Mucosa of stomach (tissue), 1 donor: ENCODE results near the gene SHH.

Source experiments
- H3K27me3 ChIP-seq: one replicate; pipeline ENCODE4 v1.7.0; 2013; ENCODE audit warnings: mild to moderate bottlenecking, low read length; ENCODE audit not compliant: control insufficient read depth, insufficient read depth
- H3K36me3 ChIP-seq: one replicate; pipeline ENCODE4 v1.7.0; 2013; ENCODE audit warnings: low read length; ENCODE audit not compliant: control insufficient read depth, insufficient read depth
- H3K4me1 ChIP-seq: one replicate; pipeline ENCODE4 v1.7.0; 2013; ENCODE audit warnings: mild to moderate bottlenecking, low read length; ENCODE audit not compliant: control insufficient read depth, insufficient read depth
- H3K4me3 ChIP-seq: one replicate; pipeline ENCODE4 v1.7.0; 2013; ENCODE audit warnings: low read length
- H3K9ac ChIP-seq: one replicate; pipeline ENCODE4 v1.7.0; 2013; ENCODE audit warnings: mild to moderate bottlenecking, low read length, moderate library complexity
- H3K9me3 ChIP-seq: one replicate; pipeline ENCODE4 v1.7.0; 2013; ENCODE audit warnings: mild to moderate bottlenecking, low read length, moderate library complexity; ENCODE audit not compliant: control insufficient read depth
- donor health status: Pancreatic carcinoma.

The SHH gene

DNA sequence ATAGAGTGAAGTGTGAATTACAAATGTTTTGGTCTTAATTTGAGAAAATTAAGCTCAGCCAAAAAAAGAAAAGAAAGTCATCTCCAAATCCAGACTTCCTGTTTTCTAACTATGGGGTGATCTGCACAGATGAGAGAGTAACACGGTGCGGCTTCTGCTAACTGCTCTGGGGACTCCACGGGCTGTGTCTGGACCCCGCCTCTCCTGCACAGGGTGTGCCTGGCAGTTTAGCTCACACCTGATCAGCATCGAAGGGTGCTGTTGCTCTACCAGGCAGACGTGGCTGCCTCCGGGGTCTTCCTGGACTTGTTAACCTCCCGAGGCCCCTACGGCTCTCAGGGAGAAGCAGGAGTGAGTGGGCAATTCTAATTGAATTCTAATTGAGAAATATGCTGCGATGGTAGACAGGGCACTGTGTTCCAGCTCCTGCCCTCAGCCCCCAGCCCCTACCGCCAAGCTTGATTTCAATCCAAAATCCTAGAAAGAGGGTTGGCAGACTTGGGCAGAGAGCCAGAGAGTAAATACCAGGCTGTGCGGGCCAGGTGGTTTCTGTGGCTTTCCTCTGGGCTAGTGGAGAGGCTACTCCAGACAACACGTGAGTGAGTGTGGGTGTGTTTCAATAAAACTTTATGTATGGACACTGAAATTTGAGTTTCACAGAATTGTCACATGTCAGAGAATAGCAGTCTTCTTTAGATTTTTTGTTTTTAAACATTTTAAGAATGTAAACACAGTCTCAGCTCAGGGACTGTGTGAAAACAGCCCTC is 13.4 kb downstream of the SHH start:
- no peaks in the 10 kb centered on the region for H3K9me3 ChIP-seq
- peaks cover 14% of the 10 kb centered on the region for H3K4me1 ChIP-seq
- no peak overlapping the region for H3K9ac ChIP-seq
- no peaks in the 10 kb centered on the region for H3K36me3 ChIP-seq
- H3K27me3 ChIP-seq: peaks cover 23% of the 10 kb centered on the region
- no peak overlapping the region for H3K4me3 ChIP-seq

DNA sequence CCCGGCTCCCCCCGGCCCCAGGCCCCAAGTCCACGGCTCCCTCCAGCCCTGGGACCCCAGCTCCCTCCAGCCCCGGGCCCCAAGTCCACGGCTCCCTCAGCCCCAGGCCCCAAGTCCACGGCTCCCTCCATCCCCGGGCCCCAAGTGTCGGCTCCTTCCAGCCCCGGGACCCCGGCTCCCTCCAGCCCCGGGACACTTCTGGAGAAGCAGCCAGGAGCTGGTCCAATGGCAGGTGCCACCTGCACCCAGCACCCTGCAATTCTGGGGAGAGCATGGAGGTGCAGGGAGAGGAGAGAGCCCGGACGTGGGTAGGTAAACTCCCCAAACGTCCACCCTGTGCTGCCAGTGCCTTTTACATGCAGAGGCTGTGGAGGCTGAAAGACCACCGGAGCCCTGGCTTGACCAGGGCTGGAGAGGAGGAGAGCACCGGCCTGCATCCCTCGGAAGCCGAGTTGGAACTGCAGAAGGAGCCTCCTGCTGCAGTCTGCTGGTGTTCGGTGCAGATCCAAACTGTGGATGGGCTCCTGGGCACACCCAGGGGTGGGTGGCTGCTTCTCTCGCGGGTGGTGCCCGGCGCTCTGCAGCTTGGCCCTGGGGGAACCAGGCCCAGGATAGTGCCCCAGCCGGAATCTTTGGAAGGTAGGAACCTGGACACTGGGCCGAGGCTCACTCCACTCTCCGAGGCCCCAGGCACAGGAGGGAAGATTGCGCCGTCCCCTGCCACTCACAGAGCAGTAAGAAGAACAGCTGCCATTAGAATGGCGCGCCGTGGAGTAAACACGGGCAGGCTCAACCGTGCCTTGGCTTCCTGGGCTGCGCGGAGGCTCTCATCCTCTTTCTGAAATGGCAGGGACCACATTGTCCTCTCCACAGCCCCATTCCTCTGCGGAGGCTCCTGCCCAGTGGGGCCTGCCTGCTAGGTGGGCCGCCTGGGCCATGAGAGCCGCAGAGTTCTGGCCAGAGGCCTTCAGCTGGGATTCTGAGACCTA is 14.7 kb downstream of the SHH start:
- no peaks in the 10 kb centered on the region for H3K36me3 ChIP-seq
- no peaks in the 10 kb centered on the region for H3K9me3 ChIP-seq
- H3K9ac ChIP-seq: no peak overlapping the region
- peaks cover 10% of the 10 kb centered on the region for H3K4me1 ChIP-seq
- H3K4me3 ChIP-seq: no peak overlapping the region
- peaks cover 23% of the 10 kb centered on the region for H3K27me3 ChIP-seq

DNA sequence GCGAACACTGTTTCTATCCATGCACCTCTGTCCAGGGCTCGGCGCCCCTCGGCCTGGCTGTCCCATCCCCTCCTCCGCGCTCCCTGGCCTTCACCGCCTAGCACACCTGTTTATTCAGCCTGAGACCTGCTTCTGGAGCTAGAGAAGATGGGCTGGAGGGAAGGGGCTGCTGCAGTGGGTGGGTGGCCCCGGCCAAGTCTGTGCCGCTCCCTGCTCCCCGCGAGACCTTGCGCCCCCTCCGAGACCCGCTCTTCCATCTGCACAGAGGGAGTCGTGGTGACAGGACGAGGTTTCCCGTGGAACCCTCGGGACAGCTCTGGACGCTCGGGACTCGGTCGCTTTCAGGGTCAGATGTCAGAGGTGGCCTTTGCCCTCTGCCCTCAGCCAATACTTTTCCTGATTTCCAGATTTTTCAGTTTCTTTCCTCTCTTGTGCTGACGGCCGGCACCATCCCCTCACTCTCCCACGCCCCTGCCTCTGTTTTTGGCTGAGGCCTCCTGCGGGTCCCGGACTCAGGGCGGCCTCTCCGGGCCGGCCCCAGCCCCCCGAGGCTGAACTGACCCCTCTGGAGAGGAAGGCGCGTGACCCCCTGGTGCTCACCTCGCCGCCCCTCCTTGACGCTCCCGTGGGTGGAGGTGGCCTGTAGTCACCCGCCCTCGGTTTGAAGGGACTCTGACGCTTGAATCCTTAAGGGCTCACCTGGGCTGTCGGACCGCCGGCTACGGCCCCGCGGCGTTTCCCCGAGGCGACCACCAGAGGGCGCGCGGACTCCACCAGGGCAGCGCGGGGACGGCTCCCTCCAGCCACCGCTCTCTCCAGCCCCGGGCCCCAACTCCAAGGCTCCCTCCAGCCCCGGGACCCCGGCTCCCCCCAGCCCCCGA is 15.6 kb downstream of the SHH start:
- H3K9me3 ChIP-seq: no peaks in the 10 kb centered on the region
- no peak overlapping the region for H3K4me3 ChIP-seq
- no peak overlapping the region for H3K9ac ChIP-seq
- peaks cover 23% of the 10 kb centered on the region for H3K27me3 ChIP-seq
- peaks cover 10% of the 10 kb centered on the region for H3K4me1 ChIP-seq
- no peaks in the 10 kb centered on the region for H3K36me3 ChIP-seq

- Histone ChIP-seq H3K27me3 (peaks cover 19% of the 10 kb centered on the region), H3K4me3 (no peak overlapping the region), H3K9ac (no peak overlapping the region), H3K36me3 (no peaks in the 10 kb centered on the region), H3K4me1 (peaks cover 10% of the 10 kb centered on the region), H3K9me3 (no peaks in the 10 kb centered on the region)
Measured at GRCh38 chr7:155795951-155796350, 16.3 kb downstream of the SHH start.

DNA sequence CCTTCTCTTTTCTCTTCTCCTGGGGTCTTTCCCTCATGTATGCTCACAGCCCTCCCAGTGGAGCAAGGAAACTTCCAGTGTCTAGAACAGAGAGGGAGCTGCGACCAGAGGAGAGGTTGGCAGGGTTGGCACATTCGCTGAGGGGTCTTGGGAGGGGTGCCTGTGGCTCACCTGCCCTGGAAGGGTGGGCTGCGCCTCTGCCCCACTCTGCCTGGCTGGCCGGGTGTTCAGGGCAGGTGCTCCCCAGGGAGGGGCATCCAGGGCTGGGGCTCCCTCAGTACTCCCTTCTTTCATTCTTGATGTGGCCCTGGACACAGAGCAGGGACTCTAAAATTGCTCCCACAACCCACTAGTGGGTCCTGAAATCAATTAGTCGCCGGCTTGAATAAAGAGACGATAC is 16.9 kb downstream of the SHH start:
- H3K36me3 ChIP-seq: no peaks in the 10 kb centered on the region
- H3K27me3 ChIP-seq: peaks cover 19% of the 10 kb centered on the region
- no peak overlapping the region for H3K9ac ChIP-seq
- H3K4me1 ChIP-seq: peaks cover 10% of the 10 kb centered on the region
- H3K9me3 ChIP-seq: no peaks in the 10 kb centered on the region
- no peak overlapping the region for H3K4me3 ChIP-seq

GRCh38 chr7:155794196-155794595 is 18.1 kb downstream of the SHH start:
- Histone ChIP-seq H3K9me3 (no peaks in the 10 kb centered on the region), H3K4me3 (no peak overlapping the region)

GRCh38 chr7:155793720-155794119 is 18.5 kb downstream of the SHH start:
- Histone ChIP-seq H3K4me1 (peaks cover 3% of the 10 kb centered on the region), H3K27me3 (peaks cover 14% of the 10 kb centered on the region), H3K36me3 (no peaks in the 10 kb centered on the region), H3K9me3 (no peaks in the 10 kb centered on the region), H3K4me3 (no peak overlapping the region), H3K9ac (no peak overlapping the region)

More at GRCh38 chr7:155794196-155794595, 18.1 kb downstream of the SHH start:
- H3K27me3 ChIP-seq: peaks cover 14% of the 10 kb centered on the region
- no peaks in the 10 kb centered on the region for H3K36me3 ChIP-seq
- peaks cover 5% of the 10 kb centered on the region for H3K4me1 ChIP-seq
- no peak overlapping the region for H3K9ac ChIP-seq

GRCh38 chr7:155792999-155793560 is 19.2 kb downstream of the SHH start:
- no peaks in the 10 kb centered on the region for H3K36me3 ChIP-seq
- H3K27me3 ChIP-seq: peaks cover 14% of the 10 kb centered on the region
- no peak overlapping the region for H3K9ac ChIP-seq
- H3K4me3 ChIP-seq: no peak overlapping the region
- no peaks in the 10 kb centered on the region for H3K9me3 ChIP-seq
- peaks cover 3% of the 10 kb centered on the region for H3K4me1 ChIP-seq

- Histone ChIP-seq H3K36me3 (no peaks in the 10 kb centered on the region), H3K9ac (no peak overlapping the region), H3K4me3 (no peak overlapping the region), H3K9me3 (no peaks in the 10 kb centered on the region), H3K27me3 (peaks cover 19% of the 10 kb centered on the region), H3K4me1 (peaks cover 7% of the 10 kb centered on the region)
Measured at GRCh38 chr7:155792315-155792960, 19.8 kb downstream of the SHH start.

DNA sequence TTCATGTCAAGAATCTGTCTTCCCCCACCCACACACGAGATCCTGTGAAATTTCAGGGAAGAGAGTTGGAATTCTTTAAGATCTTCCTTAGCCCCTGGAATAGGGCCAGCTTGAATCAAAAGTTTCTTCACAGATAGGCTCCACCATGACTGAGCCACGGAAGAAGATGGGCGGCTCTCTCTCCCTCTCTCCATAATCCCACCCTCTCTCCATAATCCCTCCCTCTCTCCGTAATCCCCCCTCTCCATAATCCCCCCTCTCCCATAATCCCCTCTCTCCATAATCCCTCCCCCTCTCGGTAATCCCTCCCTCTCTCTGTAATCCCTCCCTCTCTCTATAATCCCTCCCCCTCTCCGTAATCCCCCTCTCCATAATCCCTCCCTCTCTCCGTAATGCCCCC is 20.4 kb downstream of the SHH start:
- H3K36me3 ChIP-seq: no peaks in the 10 kb centered on the region
- peaks cover 25% of the 10 kb centered on the region for H3K27me3 ChIP-seq
- no peaks in the 10 kb centered on the region for H3K9me3 ChIP-seq
- H3K4me1 ChIP-seq: peaks cover 6% of the 10 kb centered on the region
- no peak overlapping the region for H3K4me3 ChIP-seq
- no peak overlapping the region for H3K9ac ChIP-seq

- Histone ChIP-seq H3K9ac (no peak overlapping the region), H3K36me3 (no peaks in the 10 kb centered on the region), H3K9me3 (no peaks in the 10 kb centered on the region), H3K27me3 (peaks cover 21% of the 10 kb centered on the region), H3K4me3 (no peak overlapping the region), H3K4me1 (peaks cover 4% of the 10 kb centered on the region)
Measured at GRCh38 chr7:155791214-155791737, 21.0 kb downstream of the SHH start.
